Mucosa of rectum (tissue), 2 donors: ENCODE data around the gene PFKL.

Experiments used
- H3K27ac ChIP-seq, 2 donors: one replicate each; pipeline ENCODE4 v1.7.0; 2013; ENCODE audit warnings: inconsistent platforms in 2 of 2, low read depth in 2 of 2, low read length in 2 of 2
- H3K27me3 ChIP-seq, 2 donors: one replicate each; pipeline ENCODE4 v1.7.0; 2013; ENCODE audit warnings: low read length in 2 of 2; ENCODE audit not compliant: control insufficient read depth in 2 of 2, insufficient read depth in 2 of 2
- H3K36me3 ChIP-seq, 2 donors: one replicate each; pipeline ENCODE4 v1.7.0; 2013; ENCODE audit warnings: low read length in 2 of 2; ENCODE audit not compliant: control insufficient read depth in 2 of 2, insufficient read depth in 2 of 2
- H3K4me1 ChIP-seq, 2 donors: one replicate each; pipeline ENCODE4 v1.7.0; 2013; ENCODE audit warnings: low read length in 2 of 2, mild to moderate bottlenecking in 1 of 2; ENCODE audit not compliant: control insufficient read depth in 2 of 2, insufficient read depth in 2 of 2
- H3K4me3 ChIP-seq, 2 donors: one replicate each; pipeline ENCODE4 v1.7.0; 2013; ENCODE audit warnings: low read length in 2 of 2
- H3K9ac ChIP-seq, 2 donors: one replicate each; pipeline ENCODE4 v1.7.0; 2013; ENCODE audit warnings: low read length in 2 of 2, low read depth in 1 of 2, mild to moderate bottlenecking in 1 of 2
- H3K9me3 ChIP-seq, 2 donors: one replicate each; pipeline ENCODE4 v1.7.0; 2013; ENCODE audit warnings: low read length in 2 of 2; ENCODE audit not compliant: control insufficient read depth in 2 of 2
- donor health status: healthy.
- donor health status: Normal muscosa, but diverticular disease.

The PFKL gene

DNA sequence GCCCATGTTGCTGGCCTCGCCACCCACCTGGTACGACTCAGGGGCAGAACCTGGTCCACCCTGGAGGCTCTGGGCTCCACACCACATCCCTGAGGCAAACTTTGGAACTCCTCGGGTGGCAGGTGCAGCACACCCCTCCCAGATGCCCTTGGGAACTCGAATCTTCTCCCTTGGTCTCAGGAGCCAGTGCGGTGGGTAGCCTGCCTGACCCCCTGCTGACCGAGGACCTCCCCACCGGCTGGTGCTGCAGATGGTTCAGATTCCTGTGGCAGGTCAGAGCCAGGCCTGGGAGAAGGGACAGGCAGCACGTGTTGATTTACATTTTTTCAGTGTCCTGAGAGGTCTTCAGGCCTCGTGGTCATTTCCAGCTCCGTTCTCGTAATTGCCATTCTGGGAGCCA is 45.6 kb downstream of the PFKL start:
- Histone ChIP-seq H3K9ac (no peak overlapping the region), H3K27me3 (peaks cover 9 to 12% of the 10 kb centered on the region in 2 donors), H3K27ac (no peak overlapping the region), H3K36me3 (no peaks in the 10 kb centered on the region), H3K4me1 (peaks cover 0 to 6% of the 10 kb centered on the region in 2 donors), H3K9me3 (no peaks in the 10 kb centered on the region), H3K4me3 (no peak overlapping the region)

DNA sequence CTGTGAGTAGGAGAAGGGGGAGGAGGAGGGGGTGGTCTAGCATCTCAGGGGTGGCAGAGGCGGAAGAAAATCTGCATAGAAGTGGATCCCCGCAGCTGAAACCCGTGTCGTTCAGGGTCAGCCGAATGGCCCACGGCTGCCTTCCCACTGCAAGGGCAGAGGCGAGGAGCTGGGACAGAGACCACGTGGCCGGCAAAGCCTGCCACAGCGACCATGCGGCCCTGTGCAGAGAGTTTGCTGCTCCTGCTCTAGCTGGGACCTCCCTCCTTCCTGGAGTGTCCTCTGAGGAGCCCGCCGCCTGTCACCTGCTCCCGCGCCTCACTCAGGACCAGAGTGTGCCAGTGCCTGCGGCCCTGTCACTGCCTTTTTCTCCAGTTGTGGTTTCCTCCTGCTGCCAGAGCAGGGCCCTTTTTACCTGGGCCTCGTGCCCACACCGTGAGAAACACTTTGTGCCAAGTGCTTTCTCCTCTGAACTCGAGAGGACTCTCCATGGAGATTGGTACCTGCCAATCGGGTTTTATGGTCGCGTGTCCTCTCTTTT is 48.1 kb downstream of the PFKL start:
- Histone ChIP-seq H3K4me3 (no peak overlapping the region), H3K27me3 (peaks cover 16 to 22% of the 10 kb centered on the region in 2 donors), H3K9ac (no peak overlapping the region), H3K36me3 (no peaks in the 10 kb centered on the region), H3K27ac (no peak overlapping the region), H3K4me1 (peaks cover 3 to 6% of the 10 kb centered on the region in 2 donors), H3K9me3 (no peaks in the 10 kb centered on the region)

DNA sequence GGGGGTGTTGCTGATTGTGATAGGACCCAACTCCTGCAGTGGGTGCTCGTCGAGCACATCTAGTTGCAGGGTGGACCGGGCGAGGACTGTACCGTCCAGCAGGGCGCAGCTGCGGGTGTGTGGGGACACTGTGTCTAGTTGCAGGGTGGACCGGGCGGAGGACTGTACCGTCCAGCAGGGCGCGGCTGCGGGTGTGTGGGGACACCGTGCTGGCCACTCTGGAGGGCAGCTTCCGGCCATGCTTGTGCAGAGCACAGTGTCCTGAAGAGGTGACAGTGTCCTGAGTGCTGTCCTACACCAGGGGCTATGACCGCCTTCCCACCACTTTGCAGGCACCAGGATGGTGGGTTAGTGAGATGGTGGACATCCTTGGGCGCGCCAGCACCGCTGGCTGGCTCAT is 49.0 kb downstream of the PFKL start:
- no peaks in the 10 kb centered on the region for H3K9me3 ChIP-seq
- peaks cover 3 to 6% of the 10 kb centered on the region in 2 donors for H3K4me1 ChIP-seq
- H3K27me3 ChIP-seq, result peaks cover 16 to 22% of the 10 kb centered on the region in 2 donors
- no peak overlapping the region for H3K4me3 ChIP-seq
- no peaks in the 10 kb centered on the region for H3K36me3 ChIP-seq
- H3K9ac ChIP-seq, result no peak overlapping the region
- H3K27ac ChIP-seq, result no peak overlapping the region

DNA sequence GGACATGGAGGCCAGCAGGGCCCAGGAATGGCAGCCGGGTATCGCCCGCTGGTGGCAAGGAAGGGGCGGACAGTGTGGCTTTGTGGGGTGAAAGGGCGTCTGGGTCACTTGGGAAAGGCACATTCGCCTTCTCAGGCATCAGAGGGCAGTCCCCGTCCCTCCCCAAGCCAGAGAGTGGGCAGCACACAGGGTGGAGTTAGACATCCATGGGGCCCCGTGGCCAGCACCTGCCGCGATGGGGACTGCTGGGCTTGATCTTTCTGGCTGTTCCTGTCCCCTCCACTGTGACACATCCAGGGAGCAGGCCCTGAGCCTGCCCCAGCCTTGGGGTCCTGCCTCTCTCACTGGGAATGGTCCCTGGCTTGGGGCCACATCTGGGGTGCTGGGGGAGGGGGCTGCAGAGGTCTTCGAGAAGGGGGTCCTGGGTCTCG is 49.6 kb downstream of the PFKL start:
- peaks cover 3 to 6% of the 10 kb centered on the region in 2 donors for H3K4me1 ChIP-seq
- no peaks in the 10 kb centered on the region for H3K36me3 ChIP-seq
- H3K9ac ChIP-seq, result no peak overlapping the region
- H3K27me3 ChIP-seq, result peaks cover 16 to 22% of the 10 kb centered on the region in 2 donors
- H3K9me3 ChIP-seq, result no peaks in the 10 kb centered on the region
- no peak overlapping the region for H3K27ac ChIP-seq
- no peak overlapping the region for H3K4me3 ChIP-seq

DNA sequence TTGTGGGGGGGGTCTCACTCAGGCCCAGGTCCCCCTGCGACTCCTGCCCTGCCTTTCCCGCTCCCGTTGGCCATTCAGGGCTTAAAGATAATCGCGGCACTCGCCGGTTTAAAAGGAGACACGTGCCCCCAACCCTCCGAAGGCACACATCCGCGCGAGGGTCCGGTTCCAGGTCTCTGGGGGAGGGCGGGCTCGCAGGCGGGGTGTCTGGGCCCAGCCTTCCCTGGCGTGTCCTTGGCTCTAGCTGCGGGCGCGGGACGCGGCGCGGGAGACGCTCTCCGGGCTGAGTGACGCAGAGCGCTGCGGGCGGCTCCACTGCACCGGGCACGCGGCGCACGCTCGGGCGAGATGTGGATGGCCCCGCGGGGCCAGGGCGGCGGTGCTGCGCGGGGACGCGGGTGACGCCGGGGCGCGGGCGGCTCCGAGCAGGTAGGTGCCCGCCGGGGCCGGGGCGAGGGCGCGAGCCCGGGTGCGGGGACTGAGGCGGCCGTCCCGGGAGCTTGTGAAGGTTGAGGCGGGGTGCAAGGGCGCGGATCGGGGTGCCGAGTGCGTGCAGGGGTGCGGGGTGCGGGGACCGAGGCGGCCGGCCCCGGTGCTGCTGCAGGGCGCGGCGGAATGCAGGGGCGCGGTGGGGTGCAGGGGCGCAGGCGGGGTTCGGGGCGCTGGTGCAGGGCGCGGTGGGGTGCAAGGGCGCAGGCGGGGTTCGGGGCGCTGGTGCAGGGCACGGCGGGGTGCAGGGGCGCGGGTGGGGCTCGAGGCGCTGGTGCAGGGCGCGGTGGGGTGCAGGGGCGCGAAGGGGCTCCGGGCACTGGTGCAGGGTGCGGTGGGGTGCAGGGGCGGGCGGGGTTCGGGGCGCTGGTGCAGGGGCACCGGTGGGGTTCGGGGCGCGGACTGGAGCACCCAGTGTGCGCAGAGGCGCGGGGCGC is 50.3 kb downstream of the PFKL start:
- Histone ChIP-seq H3K27ac (no peak overlapping the region), H3K4me1 (peaks cover 3 to 6% of the 10 kb centered on the region in 2 donors), H3K36me3 (no peaks in the 10 kb centered on the region), H3K4me3 (no peak overlapping the region), H3K9me3 (no peaks in the 10 kb centered on the region), H3K27me3 (peaks cover 16 to 22% of the 10 kb centered on the region in 2 donors), H3K9ac (no peak overlapping the region)

DNA sequence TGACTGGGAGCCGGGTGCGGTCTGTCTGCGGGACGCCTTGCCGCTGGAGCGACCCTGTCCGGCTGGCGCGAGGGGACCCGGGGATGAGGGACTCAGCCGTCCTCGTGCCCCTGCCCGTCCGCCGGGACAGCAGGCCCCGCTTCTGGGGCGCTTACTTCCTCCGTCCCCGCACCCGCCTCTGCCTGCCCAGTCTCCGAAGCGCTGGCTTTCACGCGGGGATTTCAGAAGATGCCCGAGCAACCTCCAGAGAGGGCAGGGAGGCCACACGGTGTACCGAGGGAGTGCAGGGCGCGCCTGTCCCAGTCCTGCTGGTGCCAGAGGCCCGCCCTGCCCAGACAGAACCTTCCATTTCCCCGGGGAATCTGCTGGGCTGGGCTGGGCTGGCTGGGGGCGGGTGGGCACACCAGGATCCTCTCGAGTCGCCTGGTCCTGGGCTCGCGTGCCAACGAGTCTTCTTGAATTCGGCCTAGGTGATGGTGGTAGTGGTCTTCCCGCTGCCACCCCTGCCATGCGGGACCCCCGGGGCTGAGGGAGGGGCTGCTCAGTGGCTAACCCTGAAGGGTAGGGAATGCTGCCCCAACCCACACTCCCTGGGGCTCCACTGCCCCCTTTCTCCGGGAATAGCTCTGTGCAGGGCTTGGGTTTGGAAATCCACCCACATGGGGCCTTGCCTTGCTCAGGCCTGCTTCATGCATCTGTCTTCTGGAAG is 51.1 kb downstream of the PFKL start:
- Histone ChIP-seq H3K4me1 (peaks cover 3 to 6% of the 10 kb centered on the region in 2 donors), H3K4me3 (no peak overlapping the region), H3K9ac (no peak overlapping the region), H3K27me3 (peaks cover 16 to 22% of the 10 kb centered on the region in 2 donors), H3K36me3 (no peaks in the 10 kb centered on the region), H3K27ac (no peak overlapping the region), H3K9me3 (no peaks in the 10 kb centered on the region)

DNA sequence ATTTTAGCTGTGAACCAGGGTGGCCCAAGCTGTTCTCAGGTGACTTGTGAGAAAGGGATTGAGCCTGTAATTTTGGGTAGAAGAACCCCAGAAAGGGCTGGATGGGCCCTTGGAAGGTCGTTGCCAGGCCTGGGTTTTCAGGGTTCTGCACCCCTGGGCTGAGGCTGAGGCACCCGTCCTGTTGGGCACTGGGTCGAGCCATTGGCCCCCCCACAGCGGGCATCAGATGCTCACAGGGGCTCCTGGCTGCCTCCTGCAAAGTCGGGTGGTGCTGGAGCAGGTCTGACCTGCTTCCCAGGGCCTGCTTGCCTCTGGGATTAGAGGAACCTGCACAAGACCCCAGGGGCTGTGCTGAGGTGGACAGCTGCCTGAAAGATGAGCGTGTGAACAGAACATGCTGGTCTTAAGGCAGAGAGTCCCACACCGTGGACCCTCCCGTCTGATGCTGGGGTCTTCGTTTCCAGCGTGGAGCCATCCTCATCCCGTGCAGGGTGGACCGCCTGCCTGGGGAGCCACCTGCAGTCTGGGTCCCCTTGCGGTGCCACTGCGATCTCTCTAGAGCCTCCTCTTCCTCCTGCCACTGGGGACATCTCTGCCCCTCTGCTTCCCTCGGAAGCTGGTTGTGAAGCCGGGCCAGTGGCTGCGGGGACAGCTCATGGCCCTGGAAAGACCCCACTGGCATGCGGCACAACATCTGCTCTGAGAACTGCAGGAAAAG is 51.8 kb downstream of the PFKL start:
- no peak overlapping the region for H3K9ac ChIP-seq
- H3K27me3 ChIP-seq, result peaks cover 15 to 22% of the 10 kb centered on the region in 2 donors
- no peaks in the 10 kb centered on the region for H3K36me3 ChIP-seq
- peaks cover 3 to 6% of the 10 kb centered on the region in 2 donors for H3K4me1 ChIP-seq
- no peak overlapping the region for H3K4me3 ChIP-seq
- H3K27ac ChIP-seq, result no peak overlapping the region
- no peaks in the 10 kb centered on the region for H3K9me3 ChIP-seq

DNA sequence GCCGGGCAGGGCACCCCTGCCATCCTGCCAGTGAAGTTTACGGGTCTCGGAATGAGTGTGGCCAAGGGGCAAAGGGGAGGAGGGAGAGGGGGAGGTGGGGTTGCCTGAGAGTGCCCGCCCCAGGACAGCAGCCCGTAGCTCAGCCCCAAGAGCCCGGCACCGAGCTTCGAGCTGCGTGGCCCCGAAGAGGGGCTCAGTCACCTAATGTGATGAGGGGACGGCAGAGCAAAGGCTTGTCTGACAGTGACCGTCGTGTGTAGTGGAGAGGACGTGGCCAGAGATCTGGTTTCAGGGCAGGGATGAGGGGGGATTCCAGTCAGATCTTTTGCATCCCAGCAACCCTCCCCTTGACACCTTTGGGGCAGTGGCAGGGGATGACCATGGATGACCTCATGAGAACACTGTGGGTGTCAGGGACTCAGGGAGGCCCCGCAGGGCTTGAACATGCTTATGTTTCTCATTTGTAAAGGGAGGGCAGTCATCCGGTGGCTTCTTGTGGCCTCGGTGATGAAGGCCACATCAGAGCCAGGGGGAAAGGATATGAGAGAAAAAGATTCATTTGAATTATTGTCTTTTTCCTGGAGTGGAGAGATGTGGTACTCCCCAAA is 52.5 kb downstream of the PFKL start:
- peaks cover 3 to 6% of the 10 kb centered on the region in 2 donors for H3K4me1 ChIP-seq
- H3K27ac ChIP-seq, result peak overlapping the region; percentile 34 to 39
- H3K27me3 ChIP-seq, result peaks cover 14 to 22% of the 10 kb centered on the region in 2 donors

DNA sequence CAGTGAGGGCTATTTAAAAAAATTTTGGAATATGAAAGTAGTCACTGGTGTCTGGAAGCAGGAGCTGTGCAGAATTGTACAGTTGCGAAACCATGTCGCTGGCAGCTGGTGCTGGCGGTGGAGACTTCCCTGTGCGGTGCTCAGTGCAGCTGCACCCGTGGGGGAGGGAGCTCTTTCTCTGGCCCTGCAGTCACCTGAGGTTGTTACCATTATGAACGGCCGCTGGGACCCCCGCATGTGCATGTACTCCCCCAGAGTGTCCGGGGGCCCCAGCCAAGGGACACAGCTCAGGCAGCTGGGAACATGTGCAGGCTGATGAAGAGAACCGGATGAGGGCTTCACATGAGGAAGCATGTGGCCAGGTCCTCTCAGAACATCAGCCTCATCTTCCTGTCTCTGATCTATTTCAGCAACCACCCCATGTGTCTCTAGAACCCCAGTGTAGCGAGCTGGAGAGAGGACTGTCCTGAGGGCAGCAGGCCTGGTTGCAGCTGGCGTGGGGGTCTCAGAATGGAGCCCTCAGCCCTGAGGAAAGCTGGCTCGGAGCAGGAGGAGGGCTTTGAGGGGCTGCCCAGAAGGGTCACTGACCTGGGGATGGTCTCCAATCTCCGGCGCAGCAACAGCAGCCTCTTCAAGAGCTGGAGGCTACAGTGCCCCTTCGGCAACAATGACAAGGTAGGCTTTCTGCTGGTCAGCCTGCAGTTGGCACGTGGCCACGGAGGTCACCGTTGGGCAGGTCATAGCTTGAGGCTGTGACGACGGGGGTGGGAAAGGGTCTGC is 53.5 kb downstream of the PFKL start, which contains the start of gene TRPM2:
Gene TRPM2, plus strand, starts transcription at position 431 of the 780 bp plus-strand sequence. Its CDS starts 80 bp downstream, at position 511.
- Histone ChIP-seq H3K27me3 (peaks cover 14 to 22% of the 10 kb centered on the region in 2 donors), H3K4me3 (peak within 1 kb of the TSS; percentile 38 to 51), H3K9ac (peak within 1 kb of the TSS in 1 of 2 donors; percentile 47), H3K36me3 (no peaks in the 10 kb centered on the region), H3K9me3 (no peaks in the 10 kb centered on the region), H3K4me1 (peaks cover 3 to 6% of the 10 kb centered on the region in 2 donors), H3K27ac (peak within 1 kb of the TSS; percentile 34 to 39)

More for the DNA sequence above, 52.5 kb downstream of the PFKL start:
- Histone ChIP-seq H3K36me3 (no peaks in the 10 kb centered on the region), H3K4me3 (no peak overlapping the region), H3K9ac (no peak overlapping the region), H3K9me3 (no peaks in the 10 kb centered on the region)
